ENCODE measurements around the gene CTSV.

DNA sequence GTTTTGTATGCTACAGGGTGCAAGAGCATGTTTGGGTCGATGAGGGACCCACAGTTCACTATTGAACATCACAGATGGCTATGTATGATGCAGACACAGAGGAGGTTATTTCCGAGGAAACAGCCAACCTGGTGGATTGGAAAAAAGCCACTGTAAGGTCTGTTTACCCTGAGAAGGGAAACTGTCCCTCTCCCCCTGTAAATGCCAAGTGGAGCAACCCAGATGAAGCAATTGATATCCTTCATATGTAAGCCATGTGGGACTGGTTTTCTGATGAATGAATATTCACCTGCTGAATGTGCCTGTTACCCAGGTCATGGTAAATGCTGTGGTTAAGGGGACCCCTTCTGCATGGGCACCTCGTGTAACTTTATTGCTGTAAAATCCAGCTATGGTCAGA, 14.8 kb upstream of the CTSV start:
- TF ChIP-seq, protein P1, sequence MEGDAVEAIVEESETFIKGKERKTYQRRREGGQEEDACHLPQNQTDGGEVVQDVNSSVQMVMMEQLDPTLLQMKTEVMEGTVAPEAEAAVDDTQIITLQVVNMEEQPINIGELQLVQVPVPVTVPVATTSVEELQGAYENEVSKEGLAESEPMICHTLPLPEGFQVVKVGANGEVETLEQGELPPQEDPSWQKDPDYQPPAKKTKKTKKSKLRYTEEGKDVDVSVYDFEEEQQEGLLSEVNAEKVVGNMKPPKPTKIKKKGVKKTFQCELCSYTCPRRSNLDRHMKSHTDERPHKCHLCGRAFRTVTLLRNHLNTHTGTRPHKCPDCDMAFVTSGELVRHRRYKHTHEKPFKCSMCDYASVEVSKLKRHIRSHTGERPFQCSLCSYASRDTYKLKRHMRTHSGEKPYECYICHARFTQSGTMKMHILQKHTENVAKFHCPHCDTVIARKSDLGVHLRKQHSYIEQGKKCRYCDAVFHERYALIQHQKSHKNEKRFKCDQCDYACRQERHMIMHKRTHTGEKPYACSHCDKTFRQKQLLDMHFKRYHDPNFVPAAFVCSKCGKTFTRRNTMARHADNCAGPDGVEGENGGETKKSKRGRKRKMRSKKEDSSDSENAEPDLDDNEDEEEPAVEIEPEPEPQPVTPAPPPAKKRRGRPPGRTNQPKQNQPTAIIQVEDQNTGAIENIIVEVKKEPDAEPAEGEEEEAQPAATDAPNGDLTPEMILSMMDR (IDR thresholded peaks at IDR 0.05) = no peak
- no peak for TF ChIP-seq POLR2AphosphoS5 (IDR thresholded peaks at IDR 0.05)
